GM21367 (cell line): Measurements from ENCODE around the gene SCAF11.
"Not testable (repeated sequence)": the region's sequence is repeated elsewhere in the genome, so short reads cannot be mapped to it uniquely, and the experiment has no call there.

Source experiments
- ATAC-seq: cut with Tn5 transposase; IDR thresholded peaks from one replicate; pipeline ENCODE4 v1.9.1; 2021; ENCODE audit not compliant: unreplicated experiment

The SCAF11 gene

GRCh38 chr12:45990468-45991283 lies at the start of gene SCAF11:
Gene SCAF11 (minus strand): TSS chr12:45990574. CDS start chr12:45964167, 26,407 bp downstream.
- ATAC-seq = peak; percentile 57

- ATAC-seq = not testable (repeated sequence)
Observed at GRCh38 chr12:46037066-46037465, 46.7 kb upstream of the SCAF11 start.

- ATAC-seq = no peak
Observed at GRCh38 chr12:46027172-46027571, 36.8 kb upstream of the SCAF11 start.

- ATAC-seq = no peak
Observed at GRCh38 chr12:46024099-46024498, 33.7 kb upstream of the SCAF11 start.

GRCh38 chr12:46020768-46021167 lies 30.4 kb upstream of the SCAF11 start:
- ATAC-seq = no peak

GRCh38 chr12:46018712-46019111 lies 28.3 kb upstream of the SCAF11 start:
- not testable (repeated sequence) for ATAC-seq

- ATAC-seq = not testable (repeated sequence)
Observed at GRCh38 chr12:46017866-46018375, 27.5 kb upstream of the SCAF11 start.

GRCh38 chr12:46005823-46006222 lies 15.4 kb upstream of the SCAF11 start:
- no peak for ATAC-seq

- ATAC-seq = no peak
Observed at GRCh38 chr12:46005151-46005797, 14.9 kb upstream of the SCAF11 start.

GRCh38 chr12:46004715-46005114 lies 14.3 kb upstream of the SCAF11 start:
- no peak for ATAC-seq

GRCh38 chr12:46000076-46000475 lies 9.7 kb upstream of the SCAF11 start:
- ATAC-seq = not testable (repeated sequence)

GRCh38 chr12:45994736-45995135 lies 4.4 kb upstream of the SCAF11 start:
- no peak for ATAC-seq

- peak; percentile 21 for ATAC-seq
Observed at GRCh38 chr12:45991284-45992249, 1.2 kb upstream of the SCAF11 start.

- peak; percentile 22 for ATAC-seq
Observed at GRCh38 chr12:45989721-45990467, 480 bp downstream of the SCAF11 start.

- no peak for ATAC-seq
Observed at GRCh38 chr12:45989287-45989686, 1.1 kb downstream of the SCAF11 start.

GRCh38 chr12:45988264-45988663 lies 2.1 kb downstream of the SCAF11 start:
- ATAC-seq = no peak

GRCh38 chr12:45987340-45987727 lies 3.0 kb downstream of the SCAF11 start:
- ATAC-seq = no peak

GRCh38 chr12:45986641-45987339 lies 3.6 kb downstream of the SCAF11 start:
- no peak for ATAC-seq

GRCh38 chr12:45981075-45981837 lies 9.1 kb downstream of the SCAF11 start:
- ATAC-seq = no peak
